PC-3 (cell line): Measurements from ENCODE around the gene VAMP8. TPM values are rescaled to one million over a fixed set of nuclear protein-coding genes. Genes with fewer than 3 reads are reported as not detected.

Source experiments
- ATAC-seq: fragments of 200-7000 bp; cut with Tn5 transposase; 2 replicates; pipeline ENCODE4 v1.9.1; 2020; ENCODE audit warnings: mild to moderate bottlenecking, moderate library complexity
- BruUV-seq: library from RNA; stranded (reverse); fragments of 400-500 nt; replicated peaks from 2 replicates; lab custom pipeline; 2021; lab: Mats Ljungman, UMichigan
- CTCF ChIA-PET: fragments of 300-600 bp; sonication (Branson Sonifier 250); formaldehyde crosslinking; loops from one replicate; lab custom pipeline; 2022; ENCODE audit warnings: antibody characterized with exemption; lab: Charles Lee
- POLR2A ChIA-PET: fragments of 300-600 bp; sonication (Branson Sonifier 250); formaldehyde crosslinking; loops from one replicate; lab custom pipeline; 2022; ENCODE audit warnings: antibody characterized with exemption; ENCODE audit not compliant: unreplicated experiment; lab: Charles Lee
- DNase-seq: peaks from one replicate; pipeline ENCODE4 v3.0.0-alpha.2; 2015
- H2AFZ ChIP-seq: fragments of 300-600 bp; sonication (generic); 2 replicates; pipeline ENCODE4 v1.6.0; 2016; ENCODE audit warnings: antibody characterized with exemption, low read length
- H3F3A ChIP-seq: fragments of 300-600 bp; sonication (generic); one replicate; pipeline ENCODE4 v1.6.0; 2017; ENCODE audit warnings: antibody characterized with exemption, low read length, control low read depth, mild to moderate bottlenecking; ENCODE audit not compliant: unreplicated experiment
- H3K27ac ChIP-seq: fragments of 300-600 bp; sonication (generic); 2 replicates; pipeline ENCODE4 v1.5.1; 2016; ENCODE audit warnings: mild to moderate bottlenecking, low read length
- H3K27me3 ChIP-seq: fragments of 300-600 bp; sonication (generic); 2 replicates; pipeline ENCODE4 v1.6.1; 2016; ENCODE audit warnings: low read length, mixed read lengths
- H3K36me3 ChIP-seq: fragments of 300-600 bp; sonication (generic); 2 replicates; pipeline ENCODE4 v1.6.1; 2016; ENCODE audit warnings: low read depth, mixed run types, low read length, mixed read lengths
- H3K4me1 ChIP-seq: fragments of 300-600 bp; sonication (generic); 2 replicates; pipeline ENCODE4 v1.5.1; 2016; ENCODE audit warnings: low read length; ENCODE audit not compliant: insufficient read depth
- H3K4me2 ChIP-seq: fragments of 300-600 bp; sonication (generic); 2 replicates; pipeline ENCODE4 v1.6.0; 2016; ENCODE audit warnings: low read length
- H3K4me3 ChIP-seq: fragments of 300-600 bp; sonication (generic); 2 replicates; pipeline ENCODE4 v1.5.1; 2016; ENCODE audit warnings: mild to moderate bottlenecking, low read length, mixed read lengths
- H3K79me2 ChIP-seq: fragments of 300-600 bp; sonication (generic); 2 replicates; pipeline ENCODE4 v1.6.1; 2017; ENCODE audit warnings: low read length, mixed read lengths
- H3K9ac ChIP-seq: fragments of 300-600 bp; sonication (generic); 2 replicates; pipeline ENCODE4 v1.6.0; 2016; ENCODE audit warnings: mild to moderate bottlenecking, low read length
- H3K9me2 ChIP-seq: fragments of 300-600 bp; sonication (generic); replicated peaks from 2 replicates; pipeline ENCODE4 v1.6.1; 2016; ENCODE audit warnings: mixed run types, low read length, mixed read lengths
- H3K9me3 ChIP-seq: fragments of 300-600 bp; sonication (generic); 2 replicates; pipeline ENCODE4 v1.6.1; 2016; ENCODE audit warnings: low read length, mixed read lengths
- H4K20me1 ChIP-seq: fragments of 300-600 bp; sonication (generic); 2 replicates; pipeline ENCODE4 v1.6.1; 2016; ENCODE audit warnings: low read length, mixed read lengths
- CTCF ChIP-seq: fragments of 300-600 bp; sonication (generic); conservative IDR thresholded peaks from 2 replicates; pipeline ENCODE4 v1.5.1; 2017; ENCODE audit warnings: antibody characterized with exemption, low read depth, mild to moderate bottlenecking, low read length
- EZH2 ChIP-seq: fragments of 300-600 bp; sonication (generic); IDR thresholded peaks from one replicate; pipeline ENCODE4 v1.6.1; 2017; ENCODE audit warnings: antibody characterized with exemption, mild to moderate bottlenecking, low read length; ENCODE audit not compliant: unreplicated experiment
- EZH2phosphoT487 ChIP-seq: fragments of 300-600 bp; sonication (generic); IDR thresholded peaks from 2 replicates; pipeline ENCODE4 v1.6.1; 2018; ENCODE audit warnings: mild to moderate bottlenecking, antibody characterized with exemption, low read length, borderline replicate concordance
- intact Hi-C: fragments of 100-400 bp; cut with micrococcal nuclease; formaldehyde crosslinking; loops from 2 replicates; pipeline ENCODE4 v1.9.0; 2023
- total RNA-seq: library from RNA; depleted of rRNA; stranded (reverse); fragments of >200 nt; gene quantifications from 2 replicates; pipeline ENCODE4 v1.2.3, GENCODE V29; 2014

Gene VAMP8
- total RNA-seq, 1 experiment from 2014 or later = 142 TPM

GRCh38 chr2:85529809-85530208 is 47.6 kb upstream of the VAMP8 start:
- no peak overlapping the region for H3K9ac ChIP-seq
- H3K9me3 ChIP-seq = no peaks in the 10 kb centered on the region
- no peak overlapping the region for H2AFZ ChIP-seq
- ATAC-seq (no peak), DNase-seq (no peak)
- no TSS peak for BruUV-seq
- intact Hi-C loops = no loop called here
- H3F3A ChIP-seq = no peaks in the 10 kb centered on the region
- no peak overlapping the region for H3K4me3 ChIP-seq
- H3K79me2 ChIP-seq = no peaks in the 10 kb centered on the region
- H3K9me2 ChIP-seq = no peaks in the 10 kb centered on the region; the same call in 1 of the 2 replicates
- H3K27me3 ChIP-seq = no peaks in the 10 kb centered on the region
- CTCF ChIA-PET = no interaction called here
- H3K27ac ChIP-seq = no peak overlapping the region
- POLR2A ChIA-PET = interaction anchor here (0.8 kb wide), 1 partner anchor 9 kb away, joined by 4 read pairs; the partner anchor contains the start of gene MAT2A
- no peak overlapping the region for H3K4me2 ChIP-seq
- no peak for TF ChIP-seq EZH2
- no peak for TF ChIP-seq EZH2phosphoT487
- TF ChIP-seq CTCF = no peak
- no peaks in the 10 kb centered on the region for H4K20me1 ChIP-seq
- H3K4me1 ChIP-seq = 0 out of 2 replicates have a peak, but pooled peaks cover 3% of the 10 kb centered on the region
- H3K36me3 ChIP-seq = no peaks in the 10 kb centered on the region

- Histone ChIP-seq H3K36me3 (no peaks in the 10 kb centered on the region), H4K20me1 (no peaks in the 10 kb centered on the region), H3K9me2 (no peaks in the 10 kb centered on the region), H3F3A (no peaks in the 10 kb centered on the region), H3K4me3 (no peak overlapping the region), H3K4me2 (no peak overlapping the region), H3K9me3 (no peaks in the 10 kb centered on the region), H3K9ac (no peak overlapping the region), H3K79me2 (peaks cover 9% of the 10 kb centered on the region), H3K4me1 (peaks cover 15% of the 10 kb centered on the region), H3K27ac (no peak overlapping the region), H3K27me3 (no peaks in the 10 kb centered on the region), H2AFZ (no peak overlapping the region)
- ChIA-PET POLR2A (no interaction called here), CTCF (no interaction called here)
- ATAC-seq (no peak), DNase-seq (no peak)
- no TSS peak for BruUV-seq
- intact Hi-C loops = no loop called here
- TF ChIP-seq EZH2phosphoT487 (no peak), EZH2 (no peak), CTCF (no peak)
Measured at GRCh38 chr2:85531589-85531988, 45.8 kb upstream of the VAMP8 start.

GRCh38 chr2:85534099-85534498 is 43.3 kb upstream of the VAMP8 start:
- Histone ChIP-seq H3K79me2 (peaks cover 32% of the 10 kb centered on the region), H4K20me1 (0 out of 2 replicates have a peak, but pooled peaks cover under 1% of the 10 kb centered on the region), H2AFZ (no peak overlapping the region), H3F3A (no peaks in the 10 kb centered on the region), H3K4me2 (no peak overlapping the region), H3K9me3 (no peaks in the 10 kb centered on the region), H3K9me2 (no peaks in the 10 kb centered on the region), H3K27me3 (no peaks in the 10 kb centered on the region), H3K9ac (no peak overlapping the region), H3K4me3 (no peak overlapping the region), H3K36me3 (no peaks in the 10 kb centered on the region), H3K4me1 (peaks cover 31% of the 10 kb centered on the region), H3K27ac (no peak overlapping the region)
- POLR2A ChIA-PET = interaction anchor here (0.5 kb wide), 1 partner anchor 115 kb away, joined by 5 read pairs; the partner anchor contains the start of gene SH2D6
- TF ChIP-seq EZH2phosphoT487 = no peak
- TF ChIP-seq CTCF = no peak
- no peak for TF ChIP-seq EZH2
- DNase-seq = no peak
- CTCF ChIA-PET = interaction anchor here (0.6 kb wide), 1 partner anchor 113 kb away, joined by 3 read pairs; no protein-coding TSS in a partner anchor
- ATAC-seq = no peak
- intact Hi-C loops = no loop called here
- no TSS peak for BruUV-seq
